ENCODE results near the gene FUT2. TPM values are rescaled to one million over a fixed set of nuclear protein-coding genes. Genes with fewer than 3 reads are reported as not detected.

The FUT2 gene
- total RNA-seq, 1 experiment from 2014 or later: not detected

- DNase-seq (ENCODE audit: extremely low read depth, low read depth): no peak
These were observed 26.5 kb downstream of the FUT2 start for GRCh38 chr19:48722196-48722708.

GRCh38 chr19:48724796-48725753 is 29.3 kb downstream of the FUT2 start:
- peak; percentile 74 for DNase-seq (ENCODE audit: extremely low read depth, low read depth)

GRCh38 chr19:48726556-48726955 is 30.8 kb downstream of the FUT2 start:
- no peak for DNase-seq (ENCODE audit: extremely low read depth, low read depth)

- no peak for DNase-seq (ENCODE audit: extremely low read depth, low read depth)
These were observed 33.3 kb downstream of the FUT2 start for GRCh38 chr19:48728911-48729664.

- DNase-seq (ENCODE audit: extremely low read depth, low read depth): no peak
These were observed 35.7 kb downstream of the FUT2 start for GRCh38 chr19:48731452-48731851.

GRCh38 chr19:48734625-48735024 is 38.9 kb downstream of the FUT2 start:
- DNase-seq (ENCODE audit: extremely low read depth, low read depth): no peak

- DNase-seq (ENCODE audit: extremely low read depth, low read depth): no peak
These were observed 39.4 kb downstream of the FUT2 start for GRCh38 chr19:48735031-48735615.

GRCh38 chr19:48737360-48737998 is 41.7 kb downstream of the FUT2 start:
- DNase-seq (ENCODE audit: extremely low read depth, low read depth): no peak

GRCh38 chr19:48738557-48739403 is 43.0 kb downstream of the FUT2 start:
- peak; percentile 88 for DNase-seq (ENCODE audit: extremely low read depth, low read depth)

GRCh38 chr19:48739404-48740163 is 43.8 kb downstream of the FUT2 start:
- DNase-seq (ENCODE audit: extremely low read depth, low read depth): no peak

- no peak for DNase-seq (ENCODE audit: extremely low read depth, low read depth)
These were observed 44.6 kb downstream of the FUT2 start, which contains the start of gene RASIP1 for GRCh38 chr19:48740164-48740972. RASIP1 (minus strand) TSS chr19:48740610; CDS start chr19:48740282, 328 bp downstream.

- no peak for DNase-seq (ENCODE audit: extremely low read depth, low read depth)
These were observed 45.6 kb downstream of the FUT2 start for GRCh38 chr19:48741129-48741999.

GRCh38 chr19:48742096-48742495 is 46.3 kb downstream of the FUT2 start:
- DNase-seq (ENCODE audit: extremely low read depth, low read depth): no peak

- DNase-seq (ENCODE audit: extremely low read depth, low read depth): peak; percentile 35
These were observed 49.6 kb downstream of the FUT2 start for GRCh38 chr19:48745208-48745995.

- DNase-seq (ENCODE audit: extremely low read depth, low read depth): no peak
These were observed 50.3 kb downstream of the FUT2 start for GRCh38 chr19:48746110-48746509.
